GM23338 (cell line): ENCODE measurements around the gene UBE2E2. TPM values are rescaled to one million over a fixed set of nuclear protein-coding genes. Genes with fewer than 3 reads are reported as not detected.

Source experiments
- ATAC-seq: fragments of 200-7000 bp; cut with Tn5 transposase; 3 replicates; pipeline ENCODE4 v1.9.1; 2020
- DNase-seq: peaks from one replicate; pipeline ENCODE4 v3.0.0-alpha.2; 2015; ENCODE audit warnings: low spot score
- H2AFZ ChIP-seq: fragments of 200-600 bp; sonication (generic); 2 replicates; pipeline ENCODE4 v1.8.0; 2016; ENCODE audit warnings: antibody characterized with exemption, mild to moderate bottlenecking, moderate library complexity
- H3F3A ChIP-seq: fragments of 200-600 bp; sonication (generic); replicated peaks from 2 replicates; pipeline ENCODE4 v1.8.0; 2017; ENCODE audit warnings: antibody characterized with exemption, mixed run types, low read depth
- H3K27ac ChIP-seq: fragments of 200-600 bp; sonication (generic); 2 replicates; pipeline ENCODE4 v1.6.1; 2016; ENCODE audit warnings: low read depth
- H3K27me3 ChIP-seq: fragments of 200-600 bp; sonication (generic); 2 replicates; pipeline ENCODE4 v1.8.0; 2016; ENCODE audit warnings: mild to moderate bottlenecking, mixed run types, moderate library complexity; ENCODE audit not compliant: insufficient read depth
- H3K36me3 ChIP-seq: fragments of 200-600 bp; sonication (generic); 2 replicates; pipeline ENCODE4 v1.8.0; 2016; ENCODE audit warnings: mild to moderate bottlenecking; ENCODE audit not compliant: insufficient read depth
- H3K4me1 ChIP-seq: fragments of 200-600 bp; sonication (generic); 2 replicates; pipeline ENCODE4 v1.8.0; 2016; ENCODE audit warnings: mild to moderate bottlenecking, moderate library complexity; ENCODE audit not compliant: insufficient read depth
- H3K4me2 ChIP-seq: fragments of 200-600 bp; sonication (generic); 2 replicates; pipeline ENCODE4 v1.7.1; 2017; ENCODE audit warnings: mixed run types
- H3K4me3 ChIP-seq: fragments of 200-600 bp; sonication (generic); 2 replicates; pipeline ENCODE4 v1.6.1; 2016; ENCODE audit warnings: mixed run types
- H3K79me2 ChIP-seq: fragments of 200-600 bp; sonication (generic); replicated peaks from 2 replicates; pipeline ENCODE4 v1.8.0; 2017; ENCODE audit warnings: mild to moderate bottlenecking; ENCODE audit not compliant: insufficient read depth
- H3K9me2 ChIP-seq: fragments of 200-600 bp; sonication (generic); 2 replicates; pipeline ENCODE4 v1.8.0; 2017; ENCODE audit not compliant: insufficient read depth
- H4K20me1 ChIP-seq: fragments of 200-600 bp; sonication (generic); replicated peaks from 2 replicates; pipeline ENCODE4 v1.8.0; 2017; ENCODE audit warnings: mild to moderate bottlenecking; ENCODE audit not compliant: insufficient read depth
- H3K27ac Mint-ChIP-seq: 2 replicates; pipeline ENCODE4 v1.8.0; 2020; ENCODE audit warnings: inconsistent platforms, mild to moderate bottlenecking, moderate library complexity, mixed read lengths
- H3K27me3 Mint-ChIP-seq: 3 replicates; pipeline ENCODE4 v1.8.0; 2022; ENCODE audit warnings: low read depth, mild to moderate bottlenecking, moderate library complexity, mixed read lengths, inconsistent platforms; ENCODE audit not compliant: insufficient read depth, poor library complexity
- H3K36me3 Mint-ChIP-seq: 3 replicates; pipeline ENCODE4 v1.8.0; 2021; ENCODE audit warnings: low read depth, mild to moderate bottlenecking, inconsistent platforms, moderate library complexity, mixed read lengths
- H3K4me1 Mint-ChIP-seq: 3 replicates; pipeline ENCODE4 v1.8.0; 2020; ENCODE audit warnings: mild to moderate bottlenecking, inconsistent platforms, mixed read lengths
- H3K4me3 Mint-ChIP-seq: 3 replicates; pipeline ENCODE4 v1.8.0; 2021; ENCODE audit warnings: moderate library complexity, mild to moderate bottlenecking, inconsistent platforms, mixed read lengths
- H3K9me3 Mint-ChIP-seq: 3 replicates; pipeline ENCODE4 v1.8.0; 2020; ENCODE audit warnings: moderate library complexity, mild to moderate bottlenecking, inconsistent platforms, mixed read lengths
- JUNB ChIP-seq: IDR thresholded peaks from one replicate; pipeline ENCODE4 v1.6.1; 2016; ENCODE audit warnings: antibody characterized with exemption; ENCODE audit not compliant: unreplicated experiment
- POLR2AphosphoS5 ChIP-seq: IDR thresholded peaks from 2 replicates; pipeline ENCODE4 v1.6.1; 2016; ENCODE audit warnings: antibody characterized with exemption, low read depth
- ZNF114 ChIP-seq: fragments of 250-450 bp; sonication (Bioruptor Pico); IDR thresholded peaks from 2 replicates; pipeline ENCODE4 v1.5.0; 2020; ENCODE audit warnings: mild to moderate bottlenecking, moderate library complexity
- ZNF331 ChIP-seq: fragments of 250-450 bp; sonication (Bioruptor Pico); IDR thresholded peaks from 2 replicates; pipeline ENCODE4 v1.5.0; 2020; ENCODE audit warnings: low read depth, mild to moderate bottlenecking, moderate library complexity
- polyA plus RNA-seq: library from polyadenylated mRNA; unstranded; fragments of >200 nt; fragmentation: Nextera tagmentation; extraction: Ambion mirVana; gene quantifications from 2 replicates; pipeline ENCODE4 v1.2.1, GENCODE V29; 2016
- total RNA-seq: library from RNA; depleted of rRNA; stranded (reverse); fragments of >200 nt; shearing (Covaris generic); gene quantifications from 2 replicates; pipeline ENCODE4 v1.2.3, GENCODE V29; 2014
- TF ChIP-seq, protein P1 (sequence below), 2 experiments: fragments of 200-600 bp in 1 of 2; sonication (generic) in 1 of 2; conservative IDR thresholded peaks; 2 replicates each; pipeline versions ENCODE4 v1.5.1 to v1.6.1; 2016 to 2017; ENCODE audit warnings: antibody characterized with exemption in 2 of 2, low read depth in 2 of 2, mild to moderate bottlenecking in 2 of 2, moderate library complexity in 1 of 2

UBE2E2 gene
- total and polyA plus RNA-seq, 2 experiments from 2014 or later: 86.9 to 169 TPM

DNA sequence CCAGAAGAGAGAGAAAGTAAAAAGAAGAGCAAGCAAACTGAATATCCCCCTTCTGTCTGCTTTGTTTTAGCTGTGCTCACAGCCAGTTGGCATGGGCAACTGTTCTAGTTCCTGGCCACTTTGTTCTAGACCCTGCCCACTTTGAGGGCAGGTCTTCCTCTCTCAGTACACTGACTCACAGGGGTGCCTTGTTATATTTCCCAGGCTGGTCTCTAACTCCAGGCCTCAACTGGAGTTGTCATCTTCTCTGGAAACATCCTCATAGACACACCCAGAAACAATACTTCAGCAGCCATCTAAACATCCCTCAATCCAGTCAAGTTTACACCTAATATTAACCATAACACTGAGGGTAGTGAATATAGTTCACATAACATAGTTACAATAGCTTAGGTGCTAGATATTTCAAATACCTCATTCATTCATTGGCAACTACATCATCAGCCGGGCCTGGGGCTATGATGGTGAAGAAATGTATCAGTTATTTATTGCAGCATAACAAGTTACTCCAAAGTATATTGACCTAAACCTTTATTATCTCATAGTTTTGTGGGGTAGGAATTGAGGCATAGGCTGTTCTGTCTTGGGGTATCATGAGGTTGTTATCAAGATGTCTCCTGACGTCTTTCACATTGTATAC is 106.0 kb downstream of the UBE2E2 start:
- Mint-ChIP-seq H3K36me3 (peaks cover 6% of the 10 kb centered on the region), H3K4me3 (no peak overlapping the region), H3K27ac (no peak overlapping the region), H3K4me1 (peaks cover 10% of the 10 kb centered on the region; the same call in 2 of the 3 replicates), H3K9me3 (no peaks in the 10 kb centered on the region), H3K27me3 (peaks cover 2% of the 10 kb centered on the region)
- Histone ChIP-seq H3K4me2 (no peak overlapping the region), H3K27ac (no peak overlapping the region), H3K79me2 (peaks cover 51% of the 10 kb centered on the region), H3K4me3 (no peak overlapping the region), H3K36me3 (no peaks in the 10 kb centered on the region), H2AFZ (no peak overlapping the region), H3F3A (no peaks in the 10 kb centered on the region), H3K27me3 (no peaks in the 10 kb centered on the region), H4K20me1 (no peaks in the 10 kb centered on the region), H3K4me1 (peaks cover 8% of the 10 kb centered on the region; the same call in 1 of the 2 replicates), H3K9me2 (no peaks in the 10 kb centered on the region)
- no peak for ATAC-seq
- no peak for TF ChIP-seq JUNB
- TF ChIP-seq POLR2AphosphoS5: no peak
- TF ChIP-seq, protein P1, sequence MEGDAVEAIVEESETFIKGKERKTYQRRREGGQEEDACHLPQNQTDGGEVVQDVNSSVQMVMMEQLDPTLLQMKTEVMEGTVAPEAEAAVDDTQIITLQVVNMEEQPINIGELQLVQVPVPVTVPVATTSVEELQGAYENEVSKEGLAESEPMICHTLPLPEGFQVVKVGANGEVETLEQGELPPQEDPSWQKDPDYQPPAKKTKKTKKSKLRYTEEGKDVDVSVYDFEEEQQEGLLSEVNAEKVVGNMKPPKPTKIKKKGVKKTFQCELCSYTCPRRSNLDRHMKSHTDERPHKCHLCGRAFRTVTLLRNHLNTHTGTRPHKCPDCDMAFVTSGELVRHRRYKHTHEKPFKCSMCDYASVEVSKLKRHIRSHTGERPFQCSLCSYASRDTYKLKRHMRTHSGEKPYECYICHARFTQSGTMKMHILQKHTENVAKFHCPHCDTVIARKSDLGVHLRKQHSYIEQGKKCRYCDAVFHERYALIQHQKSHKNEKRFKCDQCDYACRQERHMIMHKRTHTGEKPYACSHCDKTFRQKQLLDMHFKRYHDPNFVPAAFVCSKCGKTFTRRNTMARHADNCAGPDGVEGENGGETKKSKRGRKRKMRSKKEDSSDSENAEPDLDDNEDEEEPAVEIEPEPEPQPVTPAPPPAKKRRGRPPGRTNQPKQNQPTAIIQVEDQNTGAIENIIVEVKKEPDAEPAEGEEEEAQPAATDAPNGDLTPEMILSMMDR (conservative IDR thresholded peaks at IDR 0.05; ENCODE audit: low read depth in 2 of 2): no peak
- no peak for DNase-seq

DNA sequence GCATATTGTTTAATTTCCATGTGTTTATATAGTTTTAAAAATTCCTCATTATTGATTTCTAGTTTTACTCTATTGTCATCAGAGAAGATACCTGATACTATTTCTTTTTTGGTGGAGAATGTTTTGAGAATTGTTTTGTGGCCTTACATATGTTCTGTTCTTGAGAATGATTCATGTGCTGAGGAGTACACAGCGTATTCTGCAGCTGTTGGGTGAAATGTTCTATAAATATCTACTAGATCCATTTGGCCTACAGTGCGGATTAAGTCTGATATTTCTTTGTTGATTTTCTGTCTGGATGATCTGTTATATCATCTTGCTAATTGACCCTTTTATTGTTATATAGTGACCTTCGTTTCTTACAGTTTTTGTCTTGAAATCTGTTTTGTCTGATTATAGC is 109.7 kb downstream of the UBE2E2 start:
- Mint-ChIP-seq H3K27ac (no peak overlapping the region), H3K4me3 (no peak overlapping the region)

More for the DNA sequence above, 109.7 kb downstream of the UBE2E2 start:
- H3K4me1 Mint-ChIP-seq: no peaks in the 10 kb centered on the region
- no peak overlapping the region for H2AFZ ChIP-seq
- no peaks in the 10 kb centered on the region for H3K4me1 ChIP-seq
- H3K36me3 Mint-ChIP-seq: peaks cover 10% of the 10 kb centered on the region
- H3F3A ChIP-seq: no peaks in the 10 kb centered on the region
- DNase-seq (no peak), ATAC-seq (no peak)
- no peaks in the 10 kb centered on the region for H4K20me1 ChIP-seq
- no peaks in the 10 kb centered on the region for H3K9me2 ChIP-seq
- H3K4me2 ChIP-seq: no peak overlapping the region
- peaks cover 32% of the 10 kb centered on the region for H3K79me2 ChIP-seq
- no peaks in the 10 kb centered on the region for H3K27me3 ChIP-seq
- no peak overlapping the region for H3K4me3 ChIP-seq
- no peak overlapping the region for H3K27ac ChIP-seq
- H3K27me3 Mint-ChIP-seq: peaks cover 2% of the 10 kb centered on the region
- peaks cover 4% of the 10 kb centered on the region; the same call in 1 of the 3 replicates for H3K9me3 Mint-ChIP-seq
- TF ChIP-seq ZNF114 (CRISPR knock-in tag): no peak
- TF ChIP-seq ZNF331: no peak
- TF ChIP-seq, protein P1 (conservative IDR thresholded peaks at IDR 0.05; ENCODE audit: low read depth in 2 of 2): no peak
- H3K36me3 ChIP-seq: no peaks in the 10 kb centered on the region
